Gastroesophageal sphincter (tissue), 3 donors: ENCODE data around the gene UGT8.

Source experiments
- EP300 ChIP-seq: sonication (generic); formaldehyde crosslinking; IDR thresholded peaks from one replicate; pipeline ENCODE4 v1.6.1; 2017; ENCODE audit warnings: antibody characterized with exemption, mild to moderate bottlenecking
- POLR2AphosphoS5 ChIP-seq: sonication (generic); formaldehyde crosslinking; IDR thresholded peaks from one replicate; pipeline ENCODE4 v1.6.1; 2017; ENCODE audit warnings: antibody characterized with exemption
- TF ChIP-seq, protein P1 (sequence below), 4 experiments: fragments of 200-600 bp in 2 of 4; fragments of 450-650 bp in 2 of 4; sonication (generic) in 1 of 4; IDR thresholded peaks; one replicate each; pipeline ENCODE4 v1.5.1; 2017 to 2019; ENCODE audit warnings: antibody characterized with exemption in 4 of 4, mild to moderate bottlenecking in 2 of 4, moderate library complexity in 2 of 4

DNA sequence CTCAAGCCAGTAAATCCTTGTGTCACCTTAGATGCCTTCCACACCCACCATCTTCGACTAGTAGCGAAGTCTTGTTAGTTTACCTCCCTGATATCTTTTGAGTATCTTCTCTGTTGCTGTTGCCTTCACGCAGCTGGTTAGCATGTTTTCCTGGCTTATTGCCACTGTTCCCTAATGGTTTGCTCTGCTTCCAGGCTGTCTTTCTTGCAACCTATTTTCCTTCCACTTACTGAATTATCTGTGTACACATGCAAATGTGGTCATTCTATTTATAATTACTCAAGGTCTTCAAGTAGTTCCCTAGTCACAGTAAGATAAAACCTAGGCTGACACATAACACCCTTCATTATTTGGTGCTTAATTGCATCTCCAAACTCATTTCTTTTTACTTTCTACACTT, 89.5 kb downstream of the UGT8 start:
- TF ChIP-seq, protein P1, sequence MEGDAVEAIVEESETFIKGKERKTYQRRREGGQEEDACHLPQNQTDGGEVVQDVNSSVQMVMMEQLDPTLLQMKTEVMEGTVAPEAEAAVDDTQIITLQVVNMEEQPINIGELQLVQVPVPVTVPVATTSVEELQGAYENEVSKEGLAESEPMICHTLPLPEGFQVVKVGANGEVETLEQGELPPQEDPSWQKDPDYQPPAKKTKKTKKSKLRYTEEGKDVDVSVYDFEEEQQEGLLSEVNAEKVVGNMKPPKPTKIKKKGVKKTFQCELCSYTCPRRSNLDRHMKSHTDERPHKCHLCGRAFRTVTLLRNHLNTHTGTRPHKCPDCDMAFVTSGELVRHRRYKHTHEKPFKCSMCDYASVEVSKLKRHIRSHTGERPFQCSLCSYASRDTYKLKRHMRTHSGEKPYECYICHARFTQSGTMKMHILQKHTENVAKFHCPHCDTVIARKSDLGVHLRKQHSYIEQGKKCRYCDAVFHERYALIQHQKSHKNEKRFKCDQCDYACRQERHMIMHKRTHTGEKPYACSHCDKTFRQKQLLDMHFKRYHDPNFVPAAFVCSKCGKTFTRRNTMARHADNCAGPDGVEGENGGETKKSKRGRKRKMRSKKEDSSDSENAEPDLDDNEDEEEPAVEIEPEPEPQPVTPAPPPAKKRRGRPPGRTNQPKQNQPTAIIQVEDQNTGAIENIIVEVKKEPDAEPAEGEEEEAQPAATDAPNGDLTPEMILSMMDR (IDR thresholded peaks at IDR 0.05) = no peak
- TF ChIP-seq EP300 (no peak), POLR2AphosphoS5 (no peak)
